HG02623 (cell line): ENCODE results near the gene WFDC10B.
"Not testable (repeated sequence)": the region's sequence is repeated elsewhere in the genome, so short reads cannot be mapped to it uniquely, and the experiment has no call there.

Experiments
- ATAC-seq: cut with Tn5 transposase; IDR thresholded peaks from one replicate; pipeline ENCODE4 v1.9.1; 2021; ENCODE audit warnings: moderate library complexity; ENCODE audit not compliant: unreplicated experiment

Gene WFDC10B

DNA sequence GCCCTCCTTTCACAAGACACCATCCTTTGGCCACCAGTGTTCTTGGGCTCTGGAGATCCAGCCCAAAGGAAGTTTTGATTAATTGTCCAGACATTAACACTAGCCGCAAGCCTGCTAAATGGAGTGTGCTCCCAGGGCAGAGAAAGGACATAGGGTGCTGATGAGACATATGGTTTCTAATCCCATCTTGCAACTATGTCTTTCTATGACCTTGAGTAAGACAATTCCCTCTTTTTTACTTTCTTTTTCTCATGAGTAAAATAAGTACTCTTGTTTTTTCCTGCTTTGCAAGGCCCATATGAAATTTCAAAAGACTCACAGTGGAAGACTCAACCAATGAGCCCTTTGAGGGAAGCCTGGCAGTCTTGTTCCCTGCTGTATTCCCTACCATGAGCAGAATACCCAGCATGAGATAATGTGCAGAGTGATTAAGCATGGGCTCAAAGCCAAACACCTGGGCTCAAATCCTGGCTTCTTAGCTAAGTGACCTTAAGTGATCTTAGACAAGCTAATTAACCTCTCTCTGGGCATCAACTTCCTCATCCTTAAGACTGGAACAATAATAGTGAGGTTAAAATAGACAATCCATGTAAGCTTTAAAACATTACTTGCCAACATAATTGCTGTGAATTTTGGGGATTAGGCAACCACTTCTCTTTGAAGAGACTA, at the start of gene WFDC10B:
WFDC10B (minus strand) TSS at position 51 of the 669 bp plus-strand sequence. CDS start 19,027 bp downstream, outside the sequence.
- no peak for ATAC-seq

DNA sequence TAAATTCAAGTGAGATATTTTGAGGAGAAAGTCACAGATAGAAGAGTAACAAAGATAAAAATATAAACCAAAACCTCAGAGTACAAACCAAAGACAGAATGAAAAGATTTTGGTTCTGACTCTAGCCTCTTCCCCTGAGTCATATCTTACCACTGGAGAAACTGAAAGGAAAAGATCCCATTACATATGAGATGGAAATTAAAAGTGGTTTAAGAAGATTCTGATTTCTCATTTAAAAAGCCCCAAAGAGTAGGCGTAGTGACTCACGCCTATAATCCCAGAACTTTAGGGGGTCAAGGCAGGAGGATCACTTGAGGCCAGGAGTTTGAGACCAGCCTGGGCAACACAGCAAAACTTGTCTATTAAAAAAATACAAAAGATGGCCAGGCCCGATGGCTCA, 47.9 kb upstream of the WFDC10B start:
- ATAC-seq, result no peak

DNA sequence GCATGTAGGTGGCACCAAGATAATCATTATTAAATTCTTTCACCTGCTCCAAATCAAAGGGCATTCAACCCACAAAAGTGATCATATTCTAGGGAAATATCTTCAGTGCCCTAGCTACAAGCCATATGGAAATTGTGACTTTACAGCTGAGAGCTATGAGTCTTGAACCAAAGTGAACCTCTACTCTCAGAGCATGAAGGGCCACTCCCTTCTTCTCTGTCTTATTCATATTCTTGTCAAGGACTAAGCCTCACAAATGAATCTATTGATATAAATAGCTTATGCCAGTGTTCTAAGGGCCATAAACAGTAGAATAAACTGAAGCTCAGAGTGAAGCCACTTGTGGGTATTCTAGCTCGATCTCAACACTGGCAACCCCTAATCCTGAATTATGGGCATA, 46.9 kb upstream of the WFDC10B start:
- no peak for ATAC-seq

DNA sequence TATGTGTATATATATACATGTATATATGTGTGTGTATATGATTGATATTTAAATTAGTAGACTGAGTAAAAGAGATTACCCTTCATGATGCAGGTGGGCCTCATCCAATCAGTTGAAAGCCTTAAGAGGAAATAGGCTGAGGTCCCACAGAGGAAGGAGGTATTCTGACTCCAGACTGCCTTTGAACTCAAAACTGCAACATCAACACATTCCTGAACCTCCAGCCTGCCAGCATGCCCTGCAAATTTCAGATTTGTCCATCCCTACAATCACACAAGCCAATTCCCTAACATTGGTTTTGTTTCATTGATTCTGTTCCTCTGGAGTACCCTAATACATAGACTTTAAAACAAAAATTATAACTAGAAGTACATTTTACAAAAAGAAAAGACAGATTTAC, 40.2 kb upstream of the WFDC10B start:
- no peak for ATAC-seq

DNA sequence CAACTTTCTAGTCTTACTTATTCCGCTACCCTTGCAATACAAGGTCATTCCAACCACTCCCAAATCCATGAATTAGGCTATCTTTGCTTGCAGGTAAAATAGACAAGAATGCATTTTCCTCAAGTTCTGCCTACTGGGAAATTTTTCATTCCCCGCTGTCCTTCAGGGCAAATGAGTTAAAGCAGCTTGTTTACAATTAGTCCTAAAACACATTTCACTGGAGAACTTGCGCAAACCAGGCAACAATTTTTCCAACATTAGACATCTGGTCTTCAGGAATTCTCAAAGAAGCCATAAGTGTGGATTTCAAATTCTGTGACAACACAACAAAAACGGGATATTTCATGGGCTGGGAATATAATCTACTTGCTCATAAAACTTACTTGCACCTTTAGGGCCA, 37.8 kb upstream of the WFDC10B start:
- ATAC-seq, result no peak

DNA sequence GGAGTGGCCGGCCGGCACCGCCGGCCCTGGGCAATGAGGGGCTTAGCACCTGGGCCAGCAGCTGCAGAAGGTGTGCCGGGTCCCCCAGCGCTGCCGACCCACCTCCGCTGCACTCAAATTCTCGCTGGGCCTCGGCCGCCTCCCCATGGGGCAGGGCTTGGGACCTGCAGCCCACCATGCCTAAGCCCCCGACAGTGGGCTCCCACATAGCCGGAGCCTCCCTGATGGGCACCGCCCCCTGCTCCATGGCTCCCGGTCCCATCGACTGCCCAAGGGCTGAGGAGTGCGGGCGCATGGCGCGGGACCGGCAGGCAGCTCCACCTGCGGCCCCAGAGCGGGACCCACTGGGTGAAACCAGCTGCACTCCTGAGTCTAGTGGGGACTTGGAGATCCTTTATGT, 31.2 kb upstream of the WFDC10B start:
- ATAC-seq, result no peak

DNA sequence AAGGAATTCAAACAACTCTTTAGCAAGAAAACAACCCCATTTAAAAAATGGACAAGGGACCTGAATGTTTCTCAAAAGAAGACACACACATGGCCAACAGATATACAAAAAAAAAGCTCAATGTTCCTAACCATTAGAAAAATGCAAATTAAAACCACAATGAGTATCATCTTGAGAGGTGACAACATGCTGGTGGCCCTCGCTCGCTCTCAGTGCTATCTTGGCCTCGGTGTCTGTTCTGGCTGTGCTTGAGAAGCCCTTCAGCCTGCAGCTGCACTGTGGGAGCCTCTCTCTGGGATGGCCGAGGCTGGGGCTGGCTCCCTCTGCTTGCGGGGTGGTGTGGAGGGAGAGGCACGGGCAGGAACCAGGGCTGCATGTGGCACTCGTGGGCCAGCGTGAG, 30.7 kb upstream of the WFDC10B start:
- ATAC-seq, result no peak

DNA sequence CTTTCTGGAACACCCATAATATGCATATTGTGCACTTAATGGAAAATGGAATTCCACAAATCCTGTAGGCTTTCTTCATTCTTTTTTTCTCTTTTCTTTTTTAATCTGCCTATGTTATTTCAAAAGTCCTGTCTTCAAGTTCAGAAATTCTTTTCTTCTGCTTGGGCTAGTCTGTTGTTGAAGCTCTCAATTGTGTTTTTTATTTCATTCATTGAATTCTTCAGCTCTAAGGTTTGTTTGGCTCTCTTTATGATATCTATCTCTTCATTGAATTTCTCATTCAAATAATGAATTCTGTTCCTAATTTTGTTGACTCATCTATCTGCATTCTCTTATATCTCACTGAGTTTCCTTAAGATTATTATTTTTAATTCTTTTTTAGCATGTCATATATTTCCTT, 27.4 kb upstream of the WFDC10B start:
- ATAC-seq, result no peak

DNA sequence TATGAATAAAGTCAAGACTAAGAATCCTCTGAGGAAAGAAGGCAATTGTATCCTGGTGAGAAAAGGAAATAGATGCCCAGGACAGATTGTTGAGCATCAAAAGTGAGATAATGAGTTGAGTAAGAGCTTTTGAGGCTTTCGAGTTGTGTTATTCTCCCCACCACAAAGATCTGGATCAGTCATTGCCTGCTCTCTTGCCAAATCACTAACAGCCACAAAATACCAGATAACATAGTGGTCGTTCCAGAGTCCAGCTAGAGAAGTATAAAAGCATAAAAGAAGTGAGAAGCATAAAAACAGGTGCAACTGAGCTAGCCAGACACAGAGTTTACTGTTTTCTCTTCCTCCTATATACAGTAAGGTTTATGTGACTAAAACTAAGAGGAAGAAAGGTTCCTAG, 22.2 kb upstream of the WFDC10B start:
- no peak for ATAC-seq

DNA sequence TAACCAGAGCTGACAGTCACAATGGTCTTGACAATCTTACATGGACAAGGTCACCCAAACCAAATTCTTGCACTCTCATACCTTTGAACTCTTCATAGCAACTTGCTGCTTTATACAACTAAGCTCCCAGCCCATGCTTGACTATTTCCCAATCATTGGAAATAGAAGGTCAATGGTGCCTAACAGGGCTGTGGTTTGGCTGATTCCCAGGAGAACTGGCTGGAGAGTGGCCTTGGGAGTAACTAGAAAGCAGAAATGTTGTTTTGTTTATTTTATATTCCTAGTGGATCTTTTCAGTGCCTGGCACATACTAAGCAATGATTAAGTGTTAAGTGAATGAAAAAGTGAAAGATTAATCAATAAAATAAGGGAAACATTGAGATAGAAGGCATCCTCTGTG, 20.3 kb upstream of the WFDC10B start:
- no peak for ATAC-seq

DNA sequence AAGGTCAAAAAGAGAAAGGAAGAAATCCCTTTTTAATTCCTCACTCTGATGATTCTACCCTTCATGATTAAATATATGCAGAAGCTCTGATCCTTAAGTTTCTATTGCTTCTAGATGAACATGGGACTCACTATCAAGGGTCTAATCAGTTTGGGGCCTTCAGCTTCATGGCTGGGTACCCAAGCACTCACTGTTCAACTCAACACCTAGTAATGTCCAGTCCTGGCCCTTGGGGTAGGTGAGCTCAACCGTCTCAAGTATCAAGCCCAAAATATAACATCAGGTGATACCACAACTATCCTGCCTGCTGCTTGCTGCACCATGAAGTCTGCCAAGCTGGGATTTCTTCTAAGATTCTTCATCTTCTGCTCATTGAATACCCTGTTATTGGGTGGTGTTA, 17.2 kb upstream of the WFDC10B start, which contains the start of gene SPINT4:
SPINT4 (plus strand) TSS at position 301 of the 400 bp plus-strand sequence; CDS start at position 322, 21 bp downstream.
- no peak for ATAC-seq

DNA sequence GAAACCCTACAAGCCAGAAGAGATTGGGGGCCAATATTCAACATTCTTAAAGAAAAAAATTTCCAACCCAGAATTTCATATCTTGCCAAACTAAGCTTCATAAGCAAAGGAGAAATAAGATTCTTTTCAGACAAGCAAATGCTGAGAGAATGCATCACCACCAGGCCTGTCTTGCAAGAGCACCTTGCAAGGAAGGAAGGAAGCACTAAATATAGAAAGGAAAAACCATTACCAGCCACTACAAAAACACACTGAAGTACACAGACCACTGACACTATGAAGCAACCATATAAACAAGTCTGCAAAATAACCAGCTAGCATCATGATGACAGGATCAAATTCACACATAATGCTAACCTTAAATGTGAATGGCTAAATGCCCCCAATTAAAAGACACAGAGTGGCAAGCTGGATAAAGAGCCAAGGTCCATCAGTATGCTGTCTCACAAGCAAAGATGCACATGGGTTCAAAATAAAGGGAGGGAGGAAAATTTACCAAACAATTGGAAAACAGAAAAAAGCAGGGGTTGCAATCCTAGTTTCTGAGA, 11.4 kb upstream of the WFDC10B start:
- not testable (repeated sequence) for ATAC-seq

DNA sequence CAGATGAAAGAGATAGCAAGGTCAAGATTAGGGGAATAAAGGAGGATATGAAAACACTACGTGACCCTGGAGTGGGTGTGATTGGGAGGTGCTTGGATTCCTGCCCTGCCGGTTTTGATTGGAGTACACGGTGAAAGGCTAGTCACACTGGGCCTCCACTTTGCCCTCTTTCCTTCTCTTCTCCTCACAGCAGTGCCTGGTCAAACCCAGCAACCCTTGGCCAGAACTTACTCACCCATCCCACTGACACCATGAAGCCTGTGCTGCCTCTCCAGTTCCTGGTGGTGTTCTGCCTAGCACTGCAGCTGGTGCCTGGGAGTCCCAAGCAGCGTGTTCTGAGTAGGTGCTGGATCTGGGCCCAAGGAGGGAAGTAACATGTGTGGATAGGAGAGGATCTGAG, 2.9 kb downstream of the WFDC10B start, which contains the start of gene WFDC13:
WFDC13 (plus strand) TSS at position 166 of the 400 bp plus-strand sequence; CDS start at position 252, 86 bp downstream.
- ATAC-seq, result no peak

DNA sequence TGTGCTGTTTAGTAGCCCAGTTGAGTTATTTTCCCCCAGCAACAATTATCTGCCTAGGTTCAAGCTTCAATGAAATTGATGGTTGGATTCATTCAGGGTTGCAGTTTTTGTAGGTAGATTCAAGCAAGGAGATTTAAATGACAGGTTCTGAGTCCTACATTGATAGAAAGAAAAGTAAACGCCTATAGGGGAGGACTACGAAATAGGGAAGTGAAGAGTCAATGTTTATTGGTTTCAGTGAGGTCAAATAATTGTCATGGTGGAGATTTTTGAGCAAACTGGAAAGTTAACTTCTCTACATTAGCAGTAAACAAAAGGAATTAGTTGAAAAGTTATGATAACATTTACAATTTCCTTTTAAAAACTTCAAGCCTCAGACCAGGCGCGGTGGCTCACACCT, 3.7 kb downstream of the WFDC10B start:
- no peak for ATAC-seq

DNA sequence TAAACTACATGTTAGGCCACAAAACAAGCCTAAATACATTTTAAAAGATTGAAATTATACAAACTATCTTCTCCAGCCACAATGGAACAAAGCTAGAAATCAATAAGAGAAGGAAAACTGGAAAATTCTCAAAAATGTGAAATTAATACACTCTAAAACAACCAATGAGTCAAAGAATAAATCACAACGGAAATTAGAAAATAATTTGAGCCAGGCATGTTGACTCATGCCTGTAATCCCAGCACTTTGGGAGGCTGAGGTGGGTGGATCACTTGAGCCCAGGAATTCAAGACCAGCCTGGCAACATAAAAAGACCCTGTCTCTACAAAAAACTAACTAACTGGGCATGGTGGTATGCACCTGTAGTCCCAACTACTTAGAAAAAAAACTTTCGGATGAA, 9.3 kb downstream of the WFDC10B start:
- no peak for ATAC-seq

DNA sequence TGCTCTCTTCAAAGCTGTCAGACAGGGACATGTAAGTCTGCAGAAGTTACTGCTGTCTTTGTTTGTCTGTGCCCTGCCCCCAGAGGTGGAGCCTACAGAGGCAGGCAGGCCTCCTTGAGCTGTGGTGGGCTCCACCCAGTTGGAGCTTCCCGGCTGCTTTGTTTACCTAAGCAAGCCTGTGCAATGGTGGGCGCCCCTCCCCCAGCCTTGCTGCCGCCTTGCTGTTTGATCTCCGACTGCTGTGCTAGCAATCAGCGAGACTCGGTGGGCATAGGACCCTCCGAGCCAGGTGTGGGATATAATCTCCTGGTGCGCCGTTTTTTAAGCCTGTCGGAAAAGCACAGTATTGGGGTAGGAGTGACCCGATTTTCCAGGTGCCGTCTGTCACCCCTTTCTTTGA, 11.5 kb downstream of the WFDC10B start:
- ATAC-seq, result not testable (repeated sequence)

DNA sequence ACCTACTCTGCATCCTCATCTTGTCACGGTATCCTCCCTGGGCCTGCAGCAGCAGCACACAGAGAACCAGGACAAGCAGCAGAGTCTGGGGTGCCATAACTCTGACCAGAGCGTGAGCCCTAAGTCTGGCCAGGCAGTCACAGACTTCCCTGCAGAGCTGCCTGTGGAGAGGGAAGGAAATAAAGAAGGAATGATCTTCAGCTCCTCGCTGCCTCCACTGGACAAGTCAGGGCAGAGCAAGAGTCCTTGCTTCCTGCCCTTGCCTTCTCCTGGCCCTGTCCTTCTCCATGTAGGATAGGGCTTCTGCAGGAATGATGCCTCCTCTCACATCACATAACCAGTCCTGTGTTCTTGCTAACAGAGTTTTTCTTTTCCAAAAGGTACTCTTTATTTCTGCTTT, 18.9 kb downstream of the WFDC10B start:
- no peak for ATAC-seq

DNA sequence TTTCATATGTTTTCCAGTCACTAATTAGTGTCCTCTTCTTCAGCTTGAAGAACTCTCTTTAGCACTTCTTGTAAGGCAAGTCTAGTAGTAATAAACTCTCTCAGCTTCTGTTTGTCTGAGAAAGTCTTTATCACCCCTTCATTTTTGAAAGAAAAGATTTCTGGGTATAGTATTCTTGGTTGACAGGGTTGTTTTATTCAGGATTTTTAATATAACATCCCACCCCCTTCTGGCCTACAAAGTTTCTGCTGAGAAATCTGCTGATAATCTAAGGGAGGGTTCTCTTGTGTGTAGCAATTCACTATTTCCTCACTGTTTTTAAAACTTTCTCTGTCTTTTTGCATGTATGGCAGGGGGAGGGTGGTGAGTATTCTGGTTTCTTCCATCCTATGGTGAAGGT, 25.2 kb downstream of the WFDC10B start:
- no peak for ATAC-seq

DNA sequence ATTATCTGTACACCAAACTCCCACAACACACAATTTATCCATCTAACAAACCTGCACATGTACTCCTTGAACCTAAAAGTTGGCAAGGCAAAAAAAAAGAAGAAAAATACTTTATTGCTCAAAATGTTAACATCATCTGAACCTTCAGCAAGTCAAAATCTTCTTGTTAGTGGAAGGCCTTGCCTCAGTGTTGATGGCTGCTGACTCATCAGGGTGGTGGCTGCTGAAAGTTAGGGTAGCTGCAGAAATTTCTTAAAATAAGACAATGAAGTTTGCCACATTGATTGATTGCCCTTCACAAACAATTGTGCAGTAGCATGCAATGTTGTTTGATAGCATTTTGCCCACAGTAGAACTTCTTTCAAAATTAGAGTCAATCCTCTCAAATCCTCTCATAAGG, 32.1 kb downstream of the WFDC10B start:
- no peak for ATAC-seq

DNA sequence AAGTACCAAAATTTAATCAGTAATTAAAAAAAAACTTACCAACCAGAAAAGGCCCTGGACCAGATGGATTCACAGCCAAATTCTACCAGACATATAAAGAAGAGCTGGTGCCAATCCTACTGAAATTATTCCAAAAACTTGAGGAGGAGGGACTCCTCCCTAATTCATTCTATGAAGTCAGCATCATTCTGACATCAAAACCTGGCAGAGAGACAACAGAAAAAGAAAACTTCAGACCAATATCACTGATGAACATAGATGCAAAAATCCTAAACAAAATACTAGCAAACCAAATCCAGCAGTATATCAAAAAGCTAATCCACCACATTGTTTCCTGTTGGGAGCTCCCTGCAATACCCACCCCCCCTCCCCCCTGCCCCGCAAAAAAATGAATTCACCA, 34.7 kb downstream of the WFDC10B start, which contains the start of gene WFDC11:
WFDC11 (minus strand) TSS at position 101 of the 400 bp plus-strand sequence. CDS start 19,639 bp downstream, outside the sequence.
- ATAC-seq, result no peak

DNA sequence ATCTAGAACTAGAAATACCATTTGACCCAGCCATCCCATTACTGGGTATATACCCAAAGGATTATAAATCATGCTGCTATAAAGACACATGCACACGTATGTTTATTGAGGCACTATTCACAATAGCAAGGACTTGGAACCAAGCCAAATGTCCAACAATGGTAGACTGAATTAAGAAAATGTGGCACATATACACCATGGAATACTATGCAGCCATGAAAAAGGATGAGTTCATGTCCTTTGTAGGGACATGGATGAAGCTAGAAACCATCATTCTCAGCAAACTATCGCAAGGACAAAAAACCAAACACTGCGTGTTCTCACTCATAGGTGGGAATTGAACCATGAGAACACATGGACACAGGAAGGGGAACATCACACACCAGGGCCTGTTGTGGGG, 47.8 kb downstream of the WFDC10B start:
- ATAC-seq, result not testable (repeated sequence)

DNA sequence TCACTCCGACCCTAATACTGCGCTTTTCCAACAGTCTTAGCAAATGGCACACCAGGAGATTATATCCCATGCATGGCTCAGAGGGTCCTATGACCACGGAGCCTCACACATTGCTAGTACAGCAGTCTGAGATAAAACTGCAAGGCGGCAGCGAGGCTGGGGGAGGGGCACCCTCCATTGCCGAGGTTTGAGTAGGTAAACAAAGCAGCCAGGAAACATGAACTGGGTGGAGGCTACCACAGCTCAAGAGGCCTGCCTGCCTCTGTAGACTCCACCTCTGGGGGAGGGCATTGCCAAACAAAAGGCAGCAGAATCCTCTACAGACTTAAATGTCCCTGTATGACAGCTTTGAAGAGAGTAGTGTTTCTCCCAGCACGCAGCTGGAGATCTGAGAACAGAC, 53.1 kb downstream of the WFDC10B start:
- not testable (repeated sequence) for ATAC-seq
